ENCODE data around the gene ZFP42. TPM values are rescaled to one million over a fixed set of nuclear protein-coding genes. Genes with fewer than 3 reads are reported as not detected.
A peak's percentile ranks its signal among the peaks of the same experiment; 100 is the strongest.

The ZFP42 gene
- total RNA-seq, 1 donor from 2014 or later: not detected

DNA sequence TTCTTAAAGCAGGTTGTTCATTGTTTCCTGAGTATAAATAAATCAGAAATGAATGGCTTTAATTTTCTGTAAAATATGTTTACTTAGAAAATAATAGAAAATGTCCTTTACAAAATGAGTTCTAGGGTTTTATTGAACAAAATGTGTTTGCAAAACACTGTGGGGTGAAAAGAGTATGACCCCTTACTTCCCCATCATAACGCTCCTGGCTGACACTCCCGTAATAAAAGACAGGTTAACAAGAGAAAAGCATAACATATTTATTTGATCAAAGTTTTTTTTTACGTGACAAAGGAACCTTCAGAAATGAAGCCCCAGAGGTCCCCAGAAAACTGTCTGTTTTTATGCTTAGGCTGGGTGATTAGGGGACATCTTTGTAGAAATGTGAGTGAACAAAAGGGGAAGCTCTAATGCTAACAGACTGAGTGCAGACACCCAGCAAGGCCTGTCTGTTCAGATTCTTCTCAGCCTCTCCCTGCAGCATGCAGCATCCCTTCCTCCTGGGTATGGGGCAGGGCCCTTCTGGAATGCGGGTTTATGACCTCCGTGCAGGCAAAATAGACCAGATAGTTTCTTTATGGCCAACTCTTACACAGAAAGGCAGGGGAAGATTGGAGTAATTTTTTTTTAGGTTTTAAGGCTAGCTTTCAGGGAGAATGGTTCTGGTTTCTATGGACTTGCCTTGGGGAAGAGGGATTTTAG lies 26.1 kb downstream of the ZFP42 start:
- H3K27me3 Mint-ChIP-seq (ENCODE audit: unreplicated experiment): no peaks in the 10 kb centered on the region
- no peak for DNase-seq (ENCODE audit: extremely low spot score, unreplicated experiment)

GRCh38 chr4:188023682-188024081 lies 28.1 kb downstream of the ZFP42 start:
- no peak overlapping the region for H3K27ac Mint-ChIP-seq (ENCODE audit: unreplicated experiment)

More for the DNA sequence above, 26.1 kb downstream of the ZFP42 start:
- Mint-ChIP-seq H3K4me3 (ENCODE audit: unreplicated experiment) (no peak overlapping the region), H3K36me3 (ENCODE audit: unreplicated experiment) (no peaks in the 10 kb centered on the region), H3K4me1 (ENCODE audit: unreplicated experiment) (peaks cover 24% of the 10 kb centered on the region), H3K27ac (ENCODE audit: unreplicated experiment) (peak overlapping the region; percentile 73), H3K9me3 (ENCODE audit: unreplicated experiment) (no peaks in the 10 kb centered on the region)
- TF ChIP-seq, protein P1, sequence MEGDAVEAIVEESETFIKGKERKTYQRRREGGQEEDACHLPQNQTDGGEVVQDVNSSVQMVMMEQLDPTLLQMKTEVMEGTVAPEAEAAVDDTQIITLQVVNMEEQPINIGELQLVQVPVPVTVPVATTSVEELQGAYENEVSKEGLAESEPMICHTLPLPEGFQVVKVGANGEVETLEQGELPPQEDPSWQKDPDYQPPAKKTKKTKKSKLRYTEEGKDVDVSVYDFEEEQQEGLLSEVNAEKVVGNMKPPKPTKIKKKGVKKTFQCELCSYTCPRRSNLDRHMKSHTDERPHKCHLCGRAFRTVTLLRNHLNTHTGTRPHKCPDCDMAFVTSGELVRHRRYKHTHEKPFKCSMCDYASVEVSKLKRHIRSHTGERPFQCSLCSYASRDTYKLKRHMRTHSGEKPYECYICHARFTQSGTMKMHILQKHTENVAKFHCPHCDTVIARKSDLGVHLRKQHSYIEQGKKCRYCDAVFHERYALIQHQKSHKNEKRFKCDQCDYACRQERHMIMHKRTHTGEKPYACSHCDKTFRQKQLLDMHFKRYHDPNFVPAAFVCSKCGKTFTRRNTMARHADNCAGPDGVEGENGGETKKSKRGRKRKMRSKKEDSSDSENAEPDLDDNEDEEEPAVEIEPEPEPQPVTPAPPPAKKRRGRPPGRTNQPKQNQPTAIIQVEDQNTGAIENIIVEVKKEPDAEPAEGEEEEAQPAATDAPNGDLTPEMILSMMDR (IDR thresholded peaks at IDR 0.05): no peak

DNA sequence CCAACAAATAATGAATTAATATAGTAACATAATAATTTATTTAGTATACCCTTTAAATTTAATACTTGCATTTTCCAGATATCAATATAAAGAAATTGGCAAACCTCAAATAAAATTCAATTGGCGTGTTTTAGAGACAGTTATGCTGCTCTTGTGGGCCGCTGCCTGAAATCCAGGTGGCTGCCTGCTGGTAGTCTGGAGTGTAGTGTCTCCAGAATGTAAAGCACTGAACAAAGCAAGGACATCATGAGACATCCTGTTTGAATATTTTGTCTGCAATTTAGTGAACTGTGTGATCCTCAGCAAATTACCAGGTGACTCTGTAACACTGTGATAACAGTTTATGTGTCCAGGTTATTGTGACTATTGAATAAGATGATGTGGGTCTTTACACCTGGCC lies 29.9 kb downstream of the ZFP42 start:
- TF ChIP-seq, protein P1 (IDR thresholded peaks at IDR 0.05): no peak
- H3K36me3 Mint-ChIP-seq (ENCODE audit: unreplicated experiment): no peaks in the 10 kb centered on the region
- H3K4me1 Mint-ChIP-seq (ENCODE audit: unreplicated experiment): peaks cover 20% of the 10 kb centered on the region
- no peaks in the 10 kb centered on the region for H3K9me3 Mint-ChIP-seq (ENCODE audit: unreplicated experiment)
- H3K27me3 Mint-ChIP-seq (ENCODE audit: unreplicated experiment): no peaks in the 10 kb centered on the region
- DNase-seq (ENCODE audit: extremely low spot score, unreplicated experiment): no peak
- no peak overlapping the region for H3K4me3 Mint-ChIP-seq (ENCODE audit: unreplicated experiment)
- no peak overlapping the region for H3K27ac Mint-ChIP-seq (ENCODE audit: unreplicated experiment)

More at GRCh38 chr4:188023682-188024081, 28.1 kb downstream of the ZFP42 start:
- TF ChIP-seq, protein P1 (IDR thresholded peaks at IDR 0.05): no peak
- Mint-ChIP-seq H3K4me3 (ENCODE audit: unreplicated experiment) (no peak overlapping the region), H3K27me3 (ENCODE audit: unreplicated experiment) (no peaks in the 10 kb centered on the region), H3K36me3 (ENCODE audit: unreplicated experiment) (no peaks in the 10 kb centered on the region), H3K4me1 (ENCODE audit: unreplicated experiment) (peaks cover 20% of the 10 kb centered on the region), H3K9me3 (ENCODE audit: unreplicated experiment) (no peaks in the 10 kb centered on the region)
- no peak for DNase-seq (ENCODE audit: extremely low spot score, unreplicated experiment)

GRCh38 chr4:188029114-188029513 lies 33.5 kb downstream of the ZFP42 start:
- DNase-seq (ENCODE audit: extremely low spot score, unreplicated experiment): no peak
- TF ChIP-seq, protein P1 (IDR thresholded peaks at IDR 0.05): no peak
- Mint-ChIP-seq H3K9me3 (ENCODE audit: unreplicated experiment) (no peaks in the 10 kb centered on the region), H3K4me1 (ENCODE audit: unreplicated experiment) (no peaks in the 10 kb centered on the region), H3K4me3 (ENCODE audit: unreplicated experiment) (no peak overlapping the region), H3K27me3 (ENCODE audit: unreplicated experiment) (no peaks in the 10 kb centered on the region), H3K36me3 (ENCODE audit: unreplicated experiment) (no peaks in the 10 kb centered on the region), H3K27ac (ENCODE audit: unreplicated experiment) (no peak overlapping the region)

- no peak for DNase-seq (ENCODE audit: extremely low spot score, unreplicated experiment)
- TF ChIP-seq, protein P1 (IDR thresholded peaks at IDR 0.05): no peak
- Mint-ChIP-seq H3K27ac (ENCODE audit: unreplicated experiment) (no peak overlapping the region), H3K9me3 (ENCODE audit: unreplicated experiment) (no peaks in the 10 kb centered on the region), H3K36me3 (ENCODE audit: unreplicated experiment) (no peaks in the 10 kb centered on the region), H3K4me1 (ENCODE audit: unreplicated experiment) (no peaks in the 10 kb centered on the region), H3K4me3 (ENCODE audit: unreplicated experiment) (no peak overlapping the region), H3K27me3 (ENCODE audit: unreplicated experiment) (no peaks in the 10 kb centered on the region)
Observed at GRCh38 chr4:188030401-188030800, 34.8 kb downstream of the ZFP42 start.

All from osteocyte (in vitro differentiated cells).